GM19455 (cell line): ENCODE measurements around the gene DAD1.
"Not testable (repeated sequence)": the region's sequence is repeated elsewhere in the genome, so short reads cannot be mapped to it uniquely, and the experiment has no call there.

ENCODE experiments used
- ATAC-seq: cut with Tn5 transposase; IDR thresholded peaks from one replicate; pipeline ENCODE4 v1.9.1; 2021; ENCODE audit not compliant: unreplicated experiment

Gene DAD1

DNA sequence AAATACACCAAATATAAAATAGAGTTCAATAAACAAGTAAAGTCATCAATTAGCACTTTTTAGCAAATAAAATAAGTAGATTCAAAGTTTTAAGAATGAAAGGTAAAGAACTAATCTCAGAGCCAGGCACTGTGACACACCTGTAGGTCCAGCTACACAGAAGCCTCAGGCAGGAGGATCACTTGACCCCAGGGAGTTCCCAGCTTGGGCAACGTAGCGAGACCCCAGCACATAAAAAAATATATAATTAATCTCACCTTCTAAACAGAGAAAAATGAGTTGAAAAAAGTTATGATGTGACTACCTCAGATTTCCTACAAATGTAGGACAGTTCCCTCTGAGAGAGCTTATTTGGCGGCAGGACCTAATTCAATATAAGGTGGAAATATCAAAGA lies 19.3 kb downstream of the DAD1 start:
- ATAC-seq, result no peak

DNA sequence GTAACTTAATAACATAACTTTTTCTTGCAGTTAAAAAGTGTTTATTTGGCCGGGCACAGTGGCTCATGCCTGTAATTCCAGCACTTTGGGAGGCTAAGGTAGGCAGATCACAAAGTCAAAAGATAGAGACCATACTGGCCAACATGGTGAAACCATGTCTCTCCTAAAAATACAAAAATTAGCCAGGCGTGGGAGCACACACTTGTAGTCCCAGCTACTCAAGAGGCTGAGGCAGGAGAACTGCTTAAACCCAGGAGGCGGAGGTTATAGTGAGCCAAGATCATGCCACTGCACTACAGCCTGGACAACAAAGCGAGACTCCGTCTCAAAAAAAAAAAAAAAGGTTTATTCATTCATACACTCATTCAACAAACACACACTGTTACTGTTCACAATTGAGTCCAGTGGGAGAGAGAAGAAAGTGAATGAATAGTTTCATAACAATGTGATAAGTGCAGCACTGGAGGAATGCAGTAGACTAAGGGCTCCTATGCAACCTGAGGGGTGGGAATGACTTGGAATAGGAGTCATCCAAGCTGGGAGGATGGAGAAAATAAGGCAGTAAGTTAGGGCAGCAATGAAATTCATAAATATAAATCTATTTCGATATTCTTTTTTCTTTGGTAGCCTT lies 19.8 kb downstream of the DAD1 start:
- no peak for ATAC-seq

DNA sequence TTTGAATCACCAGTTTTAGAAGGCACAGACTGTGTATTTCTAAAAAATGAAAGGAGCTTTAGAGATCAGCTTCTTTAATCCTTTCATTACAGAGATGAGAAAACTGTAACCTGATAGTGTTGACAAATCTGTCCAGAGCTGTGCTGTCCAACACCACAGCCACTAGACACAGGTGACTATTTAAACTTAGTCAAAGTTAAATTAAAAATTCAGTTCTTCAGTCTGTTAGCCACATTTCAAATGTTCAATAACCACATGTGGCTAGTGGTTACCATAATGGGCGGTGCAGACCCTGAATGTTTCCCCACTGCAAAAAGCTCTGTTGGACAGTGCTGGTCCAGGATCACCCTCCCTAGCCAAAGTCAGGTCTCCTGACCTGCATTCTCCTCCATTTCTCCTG lies 21.6 kb downstream of the DAD1 start:
- no peak for ATAC-seq

DNA sequence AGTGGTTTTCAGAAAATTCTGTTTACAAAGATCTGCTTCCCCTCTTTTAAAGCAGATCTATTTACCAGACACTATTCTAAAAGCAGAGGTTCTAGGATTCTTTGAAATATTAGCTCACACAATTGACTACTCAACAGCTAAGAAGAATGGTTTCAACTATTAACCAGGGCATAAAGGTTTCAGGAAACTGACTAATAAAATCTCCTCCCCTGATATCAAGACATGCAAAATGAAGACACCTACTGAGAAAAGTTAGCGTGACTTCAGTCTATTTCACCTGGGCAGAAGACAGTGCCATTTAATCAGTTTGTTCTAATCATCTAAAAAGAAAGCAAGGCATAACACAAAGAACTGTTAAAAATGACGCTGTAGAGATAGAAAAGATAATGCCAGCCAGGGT lies 22.2 kb downstream of the DAD1 start:
- ATAC-seq, result no peak

DNA sequence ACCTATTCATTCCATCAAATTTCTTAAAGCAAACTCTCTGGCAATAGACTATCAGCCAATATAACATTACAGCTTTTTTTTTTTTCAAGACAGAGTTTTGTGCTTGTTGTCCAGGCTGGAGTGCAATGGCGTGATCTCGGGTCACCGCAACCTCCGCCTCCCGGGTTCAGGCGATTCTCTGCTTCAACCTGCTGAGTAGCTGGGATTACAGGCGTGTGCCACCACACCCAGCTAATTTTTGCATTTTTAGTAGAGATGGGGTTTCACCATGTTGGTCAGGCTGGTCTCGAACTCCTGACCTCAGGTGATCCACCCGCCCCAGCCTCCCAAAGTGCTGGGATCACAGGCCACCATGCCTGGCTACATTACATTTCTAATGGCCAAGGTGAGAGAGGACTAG lies 22.8 kb downstream of the DAD1 start:
- ATAC-seq, result not testable (repeated sequence)

DNA sequence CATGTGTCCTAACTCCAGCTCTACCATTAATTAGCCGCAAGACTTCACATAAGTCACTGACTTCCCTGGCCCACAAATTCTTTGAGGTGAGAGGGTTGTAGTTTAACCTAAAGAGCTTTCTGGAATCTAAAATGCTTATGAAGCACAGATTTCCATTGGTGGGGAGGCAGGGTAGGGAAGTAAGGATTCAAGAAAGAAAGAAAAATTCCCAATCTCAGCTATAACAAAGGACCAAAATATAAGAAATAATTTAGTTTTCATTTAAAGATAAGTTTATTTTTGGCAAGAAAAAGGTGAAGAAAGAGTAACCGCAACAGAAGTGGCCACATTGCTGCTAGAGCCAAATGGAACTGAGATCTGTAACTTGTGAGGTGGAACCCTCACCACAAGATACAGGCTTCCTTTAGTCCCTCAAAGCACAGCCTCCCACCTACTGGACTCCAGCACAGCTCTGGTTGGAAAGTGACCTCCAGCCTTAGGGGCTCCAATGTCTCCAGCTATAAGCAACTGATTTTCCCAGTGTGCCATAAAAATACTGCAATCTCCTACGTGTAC lies 23.6 kb downstream of the DAD1 start:
- no peak for ATAC-seq

DNA sequence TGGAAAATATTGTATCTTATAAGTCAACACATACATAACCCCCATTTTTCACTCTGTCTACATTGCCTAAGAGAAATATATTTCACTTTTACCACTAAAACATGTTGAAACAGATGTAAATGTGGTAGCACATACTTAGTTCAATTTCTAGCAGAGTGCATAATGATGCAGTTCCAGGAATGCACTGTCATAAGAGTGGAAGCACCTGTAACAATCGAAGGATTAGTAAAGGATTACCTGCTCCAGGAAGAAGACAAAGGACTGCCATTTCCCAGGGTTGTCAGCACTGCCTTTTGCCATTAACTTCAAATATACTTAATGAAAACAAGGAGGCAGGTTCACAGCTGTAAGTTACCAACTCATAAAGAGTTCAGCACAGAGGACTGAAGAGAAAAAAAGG lies 24.6 kb downstream of the DAD1 start:
- no peak for ATAC-seq

DNA sequence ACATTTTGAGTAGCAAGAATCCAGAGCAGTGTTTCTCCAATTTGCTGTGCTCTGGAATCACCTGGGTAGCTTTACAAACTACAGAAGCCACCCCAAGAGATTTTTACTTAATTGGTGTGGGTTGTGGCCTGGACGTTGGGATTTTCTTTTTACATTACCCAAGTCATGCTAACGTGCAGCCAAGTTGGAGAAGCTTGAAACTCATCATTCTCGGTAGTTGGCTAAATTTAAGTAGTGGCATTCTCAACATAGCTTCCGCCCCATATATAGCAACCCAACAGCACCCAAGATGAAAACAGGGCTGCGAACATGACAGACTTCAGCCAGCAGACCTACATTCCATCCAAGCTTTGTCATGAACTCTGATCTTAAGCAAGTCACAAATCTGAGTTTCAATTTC lies 25.0 kb downstream of the DAD1 start:
- ATAC-seq, result peak; percentile 44

DNA sequence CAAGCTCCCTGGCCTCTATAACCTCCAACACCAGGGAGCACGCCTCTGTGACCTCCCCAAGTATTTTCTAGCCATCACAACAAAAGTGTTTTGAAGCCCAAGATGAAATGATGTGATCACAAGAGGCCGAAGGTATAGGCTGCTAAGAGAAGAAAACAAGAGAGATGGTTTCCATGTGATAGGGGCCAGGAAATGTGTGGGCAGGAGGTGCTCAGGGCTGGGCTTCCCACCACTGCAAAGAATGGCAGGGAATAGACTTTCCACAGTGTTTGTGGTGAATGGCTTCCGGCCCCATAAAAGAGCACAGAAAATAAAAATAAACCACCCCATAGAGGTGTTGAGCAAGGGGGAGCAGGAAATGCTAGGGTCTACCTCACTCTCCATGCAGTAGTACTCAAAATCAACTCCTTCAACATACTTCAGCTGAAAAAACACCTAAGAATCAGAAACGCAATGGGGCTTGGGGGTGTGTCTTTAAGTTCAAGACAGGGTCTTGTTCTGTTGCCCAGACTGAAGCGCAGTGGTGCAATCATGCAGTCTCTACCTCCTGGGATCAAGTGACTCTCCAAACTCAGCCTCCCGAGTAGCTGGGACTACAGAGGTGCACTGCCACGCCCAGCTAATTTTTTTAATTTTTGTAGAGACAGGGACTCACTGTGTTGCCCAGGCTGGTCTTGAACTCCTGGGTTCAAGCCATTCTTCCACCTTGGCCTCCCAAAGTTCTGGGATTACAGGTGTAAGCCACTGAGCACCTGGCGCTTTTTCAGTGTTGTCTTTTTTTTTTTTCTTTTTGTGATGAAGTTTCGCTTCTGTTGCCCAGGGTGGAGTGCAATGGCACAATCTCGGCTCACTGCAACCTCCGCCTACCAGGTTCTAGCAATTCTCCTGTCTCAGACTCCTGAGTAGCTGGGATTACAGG lies 27.1 kb downstream of the DAD1 start:
- ATAC-seq, result no peak

DNA sequence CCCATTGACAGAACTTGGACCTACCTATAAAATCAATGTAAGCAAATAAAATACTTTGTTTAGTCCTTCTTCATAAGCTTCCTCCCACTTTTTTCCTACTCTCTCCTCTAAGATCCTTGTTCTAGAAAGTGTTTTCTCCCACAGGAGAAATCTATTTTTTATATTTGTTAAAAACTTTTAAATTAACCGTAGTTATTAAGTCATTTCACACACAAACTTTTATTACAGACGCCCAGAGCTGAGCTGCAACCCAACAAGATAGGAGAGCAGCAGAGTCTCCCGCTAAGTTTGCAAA lies 27.7 kb downstream of the DAD1 start:
- no peak for ATAC-seq

DNA sequence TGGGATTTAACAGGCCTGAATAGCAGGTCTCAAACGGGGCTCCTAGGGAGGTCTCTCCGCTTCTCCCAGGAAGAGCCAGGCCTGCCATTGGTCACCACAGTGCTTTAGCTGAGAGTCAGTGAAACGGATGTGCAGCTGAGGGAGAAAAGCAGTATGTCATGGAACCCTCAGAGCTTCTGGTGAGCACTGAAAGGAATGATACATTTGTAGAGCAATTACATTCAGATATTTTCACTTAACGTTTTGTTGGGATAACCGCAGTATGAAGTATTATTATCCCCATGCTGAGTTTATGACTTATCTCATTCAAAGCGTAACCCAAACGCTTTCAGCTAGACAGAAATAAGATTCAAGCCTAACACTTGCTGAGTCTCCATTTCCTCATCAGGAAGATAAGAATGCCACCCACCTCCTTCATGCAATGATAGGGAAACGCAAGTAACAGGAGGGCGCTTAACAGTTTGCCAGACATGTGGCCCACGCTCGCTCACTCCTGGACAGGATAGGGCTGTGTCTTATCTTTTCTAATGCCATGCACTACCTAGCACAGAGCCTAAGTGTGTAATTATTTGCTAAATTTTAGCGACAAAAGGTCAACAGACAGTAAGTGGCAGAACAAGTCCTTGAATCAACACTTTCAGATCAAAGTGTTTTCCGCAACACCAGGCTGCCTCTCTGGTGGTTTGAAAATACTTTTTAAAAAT lies 28.2 kb downstream of the DAD1 start:
- ATAC-seq, result no peak

DNA sequence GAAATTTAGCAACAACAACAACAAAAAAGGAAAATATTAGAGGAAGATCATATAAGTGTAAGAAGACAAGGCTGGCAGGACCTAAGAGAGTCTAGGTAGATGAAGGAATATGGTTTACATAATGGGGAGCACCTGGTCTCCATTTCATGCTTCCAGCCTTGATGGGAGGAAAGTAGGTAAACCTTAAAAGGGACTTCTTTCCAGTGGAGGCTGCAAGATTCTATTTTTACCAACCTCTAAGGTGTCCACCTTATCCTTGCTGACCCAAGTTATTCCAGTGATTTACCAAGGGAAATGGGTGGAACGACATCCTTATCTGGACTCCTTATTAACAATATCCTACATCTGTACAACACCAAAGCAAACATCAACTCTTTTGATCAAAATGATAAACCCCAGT lies 30.0 kb downstream of the DAD1 start:
- ATAC-seq, result no peak

DNA sequence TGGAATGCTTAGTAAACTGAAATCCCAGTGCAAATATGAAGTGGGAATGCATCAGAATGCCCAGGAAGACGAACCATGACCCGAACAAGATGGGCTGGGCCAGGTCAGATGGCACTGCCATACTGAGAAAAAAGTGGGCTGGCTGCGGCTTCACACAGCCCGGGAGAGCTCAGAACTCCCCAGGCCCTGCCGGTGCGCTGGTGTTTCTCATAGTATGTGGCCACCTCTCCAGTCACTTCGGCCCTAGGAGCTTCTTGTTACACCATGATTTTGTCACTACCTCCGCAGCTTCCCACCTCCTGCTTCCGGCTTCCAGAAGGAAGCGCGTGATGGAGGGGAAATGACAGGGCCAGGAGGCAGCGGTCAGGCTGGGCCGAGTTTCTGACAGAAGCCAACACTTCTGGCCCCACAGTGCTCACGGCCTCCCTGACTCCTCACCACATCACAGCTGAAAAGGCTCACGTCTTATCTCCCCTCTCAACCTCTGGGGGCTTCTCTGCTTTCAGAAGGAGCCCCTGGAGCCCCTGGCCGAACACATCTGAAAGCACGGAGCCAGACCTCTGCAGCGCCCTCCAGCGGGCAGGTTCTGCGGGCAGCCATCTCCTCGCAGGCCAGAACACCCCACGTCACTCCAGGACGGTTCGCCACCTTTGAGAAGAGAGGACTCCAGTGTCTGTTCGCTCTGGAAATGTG lies 30.7 kb downstream of the DAD1 start:
- ATAC-seq, result no peak

DNA sequence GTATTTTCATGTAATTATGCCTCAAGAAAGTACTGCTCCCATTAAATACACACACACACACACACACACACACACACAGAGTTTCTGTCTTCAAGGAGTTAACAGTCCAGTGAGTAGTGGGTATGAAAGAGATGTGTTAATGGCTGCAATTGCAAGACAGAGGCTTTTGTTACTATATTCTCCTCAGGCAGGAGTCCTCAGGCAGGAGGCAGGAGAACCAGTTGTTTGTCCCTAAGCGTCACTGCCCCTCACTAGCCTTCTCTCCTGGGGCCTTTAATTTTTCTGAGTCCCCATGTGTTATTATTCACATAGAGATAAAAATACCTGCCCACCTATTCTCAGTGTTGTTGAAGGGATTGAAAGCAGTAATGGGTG lies 31.2 kb downstream of the DAD1 start:
- no peak for ATAC-seq

DNA sequence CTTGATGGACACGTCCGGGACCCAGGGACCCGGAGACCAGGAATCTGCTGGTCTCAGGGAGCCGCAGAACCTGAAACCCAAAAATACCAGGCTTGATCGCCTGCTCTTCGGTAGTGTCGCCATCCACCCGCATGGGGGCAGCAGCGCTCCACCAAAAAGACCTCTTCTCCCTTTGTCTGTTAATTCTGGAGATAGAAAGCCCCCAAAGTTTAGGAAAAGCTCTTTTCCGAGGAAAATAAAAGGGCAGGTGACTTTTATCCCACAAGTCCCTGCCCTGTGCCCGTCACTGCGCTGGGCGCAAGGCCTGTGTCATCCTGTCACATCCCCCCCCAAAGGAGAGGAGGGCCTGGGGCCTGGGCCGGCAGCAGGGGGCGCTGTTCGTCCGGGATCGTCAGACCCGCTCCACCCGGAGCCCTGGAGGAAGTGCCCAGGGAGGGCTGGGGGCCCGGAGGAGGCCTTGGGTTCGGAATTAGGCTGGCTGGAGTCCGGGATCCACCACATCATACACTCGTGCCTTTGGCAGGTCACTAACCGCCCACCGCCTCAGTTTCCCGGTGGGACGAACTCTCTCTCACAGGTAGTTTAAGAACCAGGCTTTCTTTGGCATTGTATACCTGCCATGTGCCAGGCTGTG lies 31.9 kb downstream of the DAD1 start:
- peak; percentile 38 for ATAC-seq

DNA sequence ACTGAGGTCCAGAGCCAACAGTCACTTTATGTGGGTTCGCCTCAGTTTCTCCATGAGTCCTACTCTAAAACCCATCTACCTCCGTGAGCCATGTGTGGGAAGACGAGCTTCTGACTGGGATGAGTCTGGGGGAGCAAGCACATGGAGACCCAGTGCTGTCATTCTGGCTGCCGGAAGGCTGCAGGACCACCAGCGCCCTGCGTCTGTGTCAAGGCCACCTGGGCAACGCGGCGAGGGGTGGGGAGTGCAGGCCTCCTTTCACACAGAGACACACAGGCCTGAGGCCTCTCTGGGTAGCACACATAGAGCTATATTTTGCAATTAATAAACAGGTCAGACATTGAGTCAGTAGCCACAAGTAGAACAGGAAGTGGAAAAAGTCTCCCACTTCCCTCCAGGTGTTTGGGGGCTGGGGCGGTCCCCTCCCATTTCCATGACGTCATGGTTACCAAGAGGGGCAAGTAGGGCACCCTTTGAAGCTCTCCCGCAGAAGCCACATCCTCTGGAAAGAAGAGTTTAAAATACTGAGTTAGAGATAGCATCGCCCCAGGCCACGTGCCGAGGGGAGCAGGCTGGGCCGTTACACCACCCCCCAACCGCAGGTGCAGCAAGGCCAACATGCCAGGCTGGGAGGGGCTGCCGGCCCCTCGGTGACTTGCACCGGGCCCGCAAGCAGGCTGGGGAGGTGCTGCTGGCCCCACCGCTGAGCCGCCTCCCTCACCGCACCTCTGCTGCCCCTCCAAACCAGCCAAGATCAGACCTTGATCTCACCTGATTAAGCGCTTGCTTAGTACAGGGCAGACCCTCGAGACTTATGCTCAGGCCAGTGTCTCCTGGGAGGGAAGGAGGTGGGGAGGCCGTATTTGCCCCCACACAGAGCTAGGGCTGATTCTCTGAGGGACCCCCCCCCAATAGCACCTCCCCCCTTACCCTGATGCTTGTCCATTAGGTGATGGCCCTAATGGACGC lies 32.7 kb downstream of the DAD1 start:
- ATAC-seq, result peak; percentile 73

DNA sequence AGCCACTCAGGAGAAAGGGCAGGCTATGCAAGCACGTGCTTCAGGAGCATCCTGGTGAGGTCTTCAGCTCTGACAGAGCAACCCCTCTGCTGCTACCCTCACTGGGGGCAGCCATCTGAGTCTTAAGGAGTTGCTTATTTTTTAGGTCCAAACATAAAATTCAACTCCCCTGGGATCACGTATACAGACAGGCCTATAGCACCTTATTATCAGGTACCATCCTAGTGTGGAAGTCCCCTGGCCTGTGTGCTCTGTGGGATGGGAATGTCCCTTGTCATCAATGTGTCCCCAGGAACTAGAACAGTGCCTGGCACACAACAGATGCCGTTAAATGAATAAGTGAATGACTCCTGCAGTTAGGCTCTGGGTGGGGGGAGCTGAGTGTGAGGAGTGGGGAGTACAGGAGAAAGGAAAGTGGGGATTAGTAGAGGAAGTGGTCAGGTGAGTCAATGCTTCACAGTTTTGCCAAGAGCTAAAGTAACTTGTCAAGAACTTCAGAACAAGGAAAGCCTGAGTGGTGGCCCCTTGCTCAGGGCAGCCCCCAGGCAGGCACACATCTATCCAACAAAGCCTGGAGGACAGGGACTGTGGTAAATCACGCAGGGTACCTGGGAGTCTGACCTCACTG lies 33.5 kb downstream of the DAD1 start:
- peak; percentile 7 for ATAC-seq

DNA sequence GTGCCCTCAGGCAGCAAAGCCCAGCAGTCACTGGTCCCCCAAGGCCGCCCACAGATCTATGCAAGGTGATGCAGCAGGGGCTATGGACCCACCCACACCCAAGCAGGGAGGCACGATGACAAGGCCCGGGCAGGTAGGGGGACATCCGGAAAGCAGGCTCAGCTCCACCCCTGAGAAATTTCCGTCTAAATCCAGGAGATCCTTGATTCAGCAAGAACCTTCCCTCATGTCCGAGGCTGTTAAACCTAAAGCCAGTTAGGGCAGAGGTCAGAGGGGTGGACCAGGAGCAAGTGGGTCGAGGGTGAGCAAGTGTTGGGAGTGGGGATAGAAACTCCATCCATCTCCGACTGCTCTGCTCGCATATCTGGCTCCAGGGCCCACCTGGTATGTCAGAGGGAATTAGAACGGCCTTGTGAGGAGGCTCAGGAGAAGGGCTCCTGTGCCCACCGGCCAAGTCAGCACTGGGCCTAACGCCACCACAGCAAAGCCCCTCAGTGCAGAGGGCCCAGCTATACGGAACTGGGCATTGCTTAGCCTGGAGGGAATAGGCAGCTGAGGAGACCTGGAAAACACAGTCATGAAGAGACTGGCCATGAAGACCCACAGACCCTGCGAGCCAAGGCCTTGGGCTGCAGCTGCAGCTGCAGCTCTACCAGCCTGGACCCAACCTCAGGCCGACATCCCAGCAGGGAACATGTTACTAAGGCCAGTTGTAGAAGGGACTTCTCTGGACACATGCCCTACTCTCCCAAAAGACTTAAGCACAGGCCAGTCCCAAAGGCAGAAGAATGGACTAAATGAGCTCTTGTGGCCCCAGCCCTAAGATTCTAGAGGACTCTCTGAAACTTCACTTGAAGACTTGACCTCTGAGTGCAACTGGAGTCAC lies 34.3 kb downstream of the DAD1 start:
- no peak for ATAC-seq
